Suprapubic skin (tissue), 4 donors: ENCODE data around the gene KHSRP. TPM values are rescaled to one million over a fixed set of nuclear protein-coding genes. Genes with fewer than 3 reads are reported as not detected.

Experiments used
- DNase-seq, 2 donors: peaks; one replicate each; pipeline ENCODE4 v3.0.0-alpha.2; 2019; ENCODE audit warnings: low spot score in 2 of 2
- H3K27ac ChIP-seq: fragments of 200-600 bp; sonication (generic); one replicate; pipeline ENCODE4 v1.5.1; 2019
- H3K27me3 ChIP-seq: fragments of 200-600 bp; sonication (generic); one replicate; pipeline ENCODE4 v1.5.1; 2019
- H3K36me3 ChIP-seq: fragments of 200-600 bp; sonication (generic); one replicate; pipeline ENCODE4 v1.5.1; 2019
- H3K4me1 ChIP-seq: fragments of 200-600 bp; sonication (generic); one replicate; pipeline ENCODE4 v1.5.1; 2019
- H3K4me3 ChIP-seq: fragments of 200-600 bp; sonication (generic); one replicate; pipeline ENCODE4 v1.5.1; 2019; ENCODE audit warnings: mild to moderate bottlenecking
- H3K9me3 ChIP-seq: fragments of 200-600 bp; sonication (generic); one replicate; pipeline ENCODE4 v1.5.1; 2019
- CTCF ChIP-seq, 2 donors: fragments of 200-600 bp in 1 of 2; fragments of 450-650 bp in 1 of 2; sonication (generic) in 1 of 2; IDR thresholded peaks; one replicate each; pipeline ENCODE4 v1.5.1; 2016 to 2019; ENCODE audit warnings: antibody characterized with exemption in 2 of 2, mild to moderate bottlenecking in 1 of 2, moderate library complexity in 1 of 2
- EP300 ChIP-seq: sonication (generic); formaldehyde crosslinking; IDR thresholded peaks from one replicate; pipeline ENCODE4 v1.6.1; 2017; ENCODE audit warnings: antibody characterized with exemption
- POLR2A ChIP-seq, 2 donors: fragments of 450-650 bp; IDR thresholded peaks; one replicate each; pipeline ENCODE4 v1.6.1; 2017; ENCODE audit warnings: antibody characterized with exemption in 2 of 2, mild to moderate bottlenecking in 2 of 2, moderate library complexity in 2 of 2
- POLR2AphosphoS5 ChIP-seq, 3 donors: sonication (generic); formaldehyde crosslinking; IDR thresholded peaks; one replicate each; pipeline ENCODE4 v1.6.1; 2017; ENCODE audit warnings: antibody characterized with exemption in 3 of 3
- WGBS: methylation state at CpG from one replicate; pipeline ENCODE4 v1.1.5; 2018; 5-methylcytosine and 5-hydroxymethylcytosine counted together
- total RNA-seq, 4 donors: library from RNA; depleted of rRNA; stranded (reverse); fragments of >200 nt; gene quantifications; one replicate each; pipeline ENCODE4 v1.1.0, GENCODE V29; 2016

KHSRP gene
- total RNA-seq, 4 donors from 2014 or later: 127 to 160 (median 139) TPM

- peak; percentile 99 for DNase-seq
- peak overlapping the region; percentile 84 for H3K4me3 ChIP-seq
- peaks cover 28% of the 10 kb centered on the region for H3K4me1 ChIP-seq
- no peaks in the 10 kb centered on the region for H3K9me3 ChIP-seq
- H3K36me3 ChIP-seq: peaks cover 25% of the 10 kb centered on the region
- no peaks in the 10 kb centered on the region for H3K27me3 ChIP-seq
- H3K27ac ChIP-seq: peak overlapping the region; percentile 95
- under 1% methylated on average over 31 of the region's 53 CpGs for WGBS
- TF ChIP-seq EP300 (no peak), CTCF (IDR thresholded peaks at IDR 0.05) (no peak), POLR2A (IDR thresholded peaks at IDR 0.05) (no peak), POLR2AphosphoS5 (IDR thresholded peaks at IDR 0.05) (no peak)
These were observed 51.4 kb downstream of the KHSRP start for GRCh38 chr19:6373096-6373812.

GRCh38 chr19:6372594-6373095 is 52.0 kb downstream of the KHSRP start, which contains the start of gene ALKBH7:
Gene ALKBH7, plus strand, starts transcription at chr19:6372794. Its CDS starts 27 bp downstream, at chr19:6372821.
- DNase-seq: peak; percentile 99 to 100
- Histone ChIP-seq H3K4me3 (peak within 1 kb of the TSS; percentile 84), H3K9me3 (no peaks in the 10 kb centered on the region), H3K27me3 (no peaks in the 10 kb centered on the region), H3K27ac (peak within 1 kb of the TSS; percentile 95), H3K4me1 (peaks cover 28% of the 10 kb centered on the region), H3K36me3 (peaks cover 31% of the 10 kb centered on the region)
- WGBS: under 1% methylated on average over 23 of the region's 47 CpGs
- no peak for TF ChIP-seq EP300
- TF ChIP-seq POLR2A (IDR thresholded peaks at IDR 0.05): peak in 1 of 2 donors; percentile 11
- no peak for TF ChIP-seq CTCF (IDR thresholded peaks at IDR 0.05)
- TF ChIP-seq POLR2AphosphoS5 (IDR thresholded peaks at IDR 0.05): peak in 2 of 3 donors; percentile 60 to 84

- H3K4me3 ChIP-seq: no peak overlapping the region
- no peak for TF ChIP-seq POLR2AphosphoS5 (IDR thresholded peaks at IDR 0.05)
- no peaks in the 10 kb centered on the region for H3K27me3 ChIP-seq
- WGBS: 96% methylated on average over 21 of the region's 21 CpGs
- peaks cover 60% of the 10 kb centered on the region for H3K36me3 ChIP-seq
- peaks cover 18% of the 10 kb centered on the region for H3K4me1 ChIP-seq
- H3K9me3 ChIP-seq: no peaks in the 10 kb centered on the region
- DNase-seq: no peak
- H3K27ac ChIP-seq: no peak overlapping the region
These were observed 60.3 kb downstream of the KHSRP start for GRCh38 chr19:6364353-6364752.

Other genes starting within 250 kb of the KHSRP start
- gene MLLT1, start 144.8 kb downstream of the KHSRP start, total RNA-seq: 10 to 100 TPM; 16.0 to 29.0 (median 22.7) TPM
- gene ACER1, start 91.2 kb downstream of the KHSRP start, total RNA-seq: 10 to 100 TPM; 22.2 to 81.4 (median 51.8) TPM
- 10 to 100 TPM; 48.7 to 75.0 (median 72.0) TPM for gene CLPP, start 63.3 kb downstream of the KHSRP start, total RNA-seq
- 10 to 100 TPM; 34.1 to 74.4 (median 56.9) TPM for gene ALKBH7, start 52.0 kb downstream of the KHSRP start, total RNA-seq
- 1 to 10 TPM in 3 of 4 donors, under 1 TPM in 1; 0.40 to 1.8 (median 1.4) TPM for gene PSPN, start 48.9 kb downstream of the KHSRP start, total RNA-seq
- gene GTF2F1, start 31.6 kb downstream of the KHSRP start, total RNA-seq: 10 to 100 TPM; 31.4 to 46.7 (median 39.4) TPM
- not detected for gene SLC25A41, start 9.0 kb upstream of the KHSRP start, total RNA-seq
- gene SLC25A23, start 35.0 kb upstream of the KHSRP start, total RNA-seq: 10 to 100 TPM; 39.5 to 76.3 (median 61.6) TPM
- gene CRB3, start 39.5 kb upstream of the KHSRP start, total RNA-seq: 100 to 1,000 TPM in 1 of 4 donors, 10 to 100 TPM in 3; 67.3 to 113 (median 76.1) TPM
- 1 to 10 TPM in 3 of 4 donors, under 1 TPM in 1; 0.23 to 3.7 (median 1.5) TPM for gene DENND1C, start 57.0 kb upstream of the KHSRP start, total RNA-seq
- 10 to 100 TPM in 1 of 4 donors, 1 to 10 TPM in 3; 2.1 to 13.9 (median 3.4) TPM for gene TUBB4A, start 77.5 kb upstream of the KHSRP start, total RNA-seq
- gene TNFSF9, start 106.2 kb upstream of the KHSRP start, total RNA-seq: 1 to 10 TPM; 1.0 to 2.9 (median 1.7) TPM
- under 1 TPM in 1 of 4 donors, not detected in 3; 0.97 TPM for gene CD70, start 166.3 kb upstream of the KHSRP start, total RNA-seq
- not detected for gene TNFSF14, start 245.3 kb upstream of the KHSRP start, total RNA-seq